Endothelial cell of hepatic sinusoid (primary cell): Measurements from ENCODE around the gene CEP112.

Experiments
- in situ Hi-C: cut with HindIII; loops from 2 replicates; pipeline ENCODE4 v1.10.0; 2017; ENCODE audit warnings: low sequenced_read_pairs

CEP112 gene

DNA sequence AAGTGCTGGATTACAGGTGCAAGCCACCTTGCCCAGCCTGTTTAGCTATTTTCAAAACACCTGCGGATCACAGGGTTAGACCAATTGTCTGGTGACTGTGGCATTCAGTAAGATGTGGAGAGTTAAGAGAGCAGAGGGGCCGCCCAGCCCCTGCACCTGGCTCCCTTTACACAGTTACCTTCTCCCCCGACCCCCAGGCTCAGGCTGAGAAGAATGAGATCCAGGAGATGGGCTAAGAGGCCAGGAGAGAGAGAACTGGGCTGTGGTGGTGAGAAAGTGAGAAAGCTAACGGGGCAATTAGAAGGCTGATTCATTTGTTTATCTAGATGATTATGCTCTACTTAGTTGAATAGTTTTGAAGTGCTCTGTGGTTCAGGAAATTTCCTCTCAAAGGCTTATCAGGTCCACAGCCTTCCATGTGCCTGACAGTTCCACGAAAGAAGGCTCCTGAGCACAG lies 562.7 kb downstream of the CEP112 start:
- in situ Hi-C loops, result no loop called here

GRCh38 chr17:65628644-65629036 lies 563.3 kb downstream of the CEP112 start:
- in situ Hi-C loops, result no loop called here

DNA sequence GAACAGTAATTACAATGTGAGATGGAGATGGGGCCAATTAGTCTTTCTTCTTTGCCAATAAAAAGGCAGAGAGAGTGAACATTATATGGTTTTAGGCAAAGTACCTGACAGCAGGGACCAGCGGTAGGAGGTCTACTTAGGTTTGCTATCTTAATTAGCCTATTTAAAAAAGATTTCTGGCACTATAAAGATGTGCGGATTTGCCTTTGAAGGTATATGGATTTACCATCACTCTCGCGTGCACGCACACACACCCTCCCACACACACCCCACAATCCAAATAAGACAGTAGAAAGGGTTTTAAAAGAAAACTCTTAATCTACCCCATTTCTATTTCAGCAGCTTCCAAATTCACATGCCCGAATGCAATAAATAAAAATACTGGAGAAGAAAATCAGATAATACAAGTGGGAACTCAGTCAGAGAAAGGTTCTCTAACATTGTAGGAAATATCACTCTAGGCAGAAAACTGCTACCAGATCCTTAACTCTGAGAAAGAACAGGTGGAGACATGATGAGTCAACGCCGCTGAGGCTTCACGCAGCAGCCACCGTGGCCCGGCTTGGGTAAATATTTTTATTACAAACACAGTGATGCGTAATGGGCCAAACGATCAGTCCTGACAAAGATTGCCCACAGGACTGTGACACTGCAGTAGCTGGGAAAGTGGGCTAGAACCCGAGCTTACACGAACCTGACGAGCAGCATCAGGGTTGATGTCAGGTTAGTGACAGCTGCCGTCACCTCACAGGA lies 563.9 kb downstream of the CEP112 start:
- in situ Hi-C loops, result no loop called here

DNA sequence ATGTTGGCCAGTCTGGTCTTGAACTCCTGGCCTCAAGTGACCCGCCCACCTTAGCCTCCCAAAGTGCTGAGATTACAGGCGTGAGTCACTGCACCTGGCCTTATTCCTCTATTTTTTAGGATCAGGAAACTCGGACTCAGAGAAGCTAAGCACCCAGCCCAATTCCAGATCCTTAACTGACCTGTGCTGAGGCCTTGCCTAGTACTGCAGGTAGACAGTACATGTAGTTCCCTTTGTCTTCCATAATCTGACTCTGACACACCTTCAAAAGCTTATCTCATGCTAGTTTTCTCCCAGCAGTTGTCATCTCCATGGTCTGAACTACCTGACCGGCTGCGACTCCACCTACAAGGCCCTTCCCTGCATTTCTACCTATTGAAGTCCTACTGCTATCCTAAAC lies 564.8 kb downstream of the CEP112 start:
- in situ Hi-C loops, result no loop called here

DNA sequence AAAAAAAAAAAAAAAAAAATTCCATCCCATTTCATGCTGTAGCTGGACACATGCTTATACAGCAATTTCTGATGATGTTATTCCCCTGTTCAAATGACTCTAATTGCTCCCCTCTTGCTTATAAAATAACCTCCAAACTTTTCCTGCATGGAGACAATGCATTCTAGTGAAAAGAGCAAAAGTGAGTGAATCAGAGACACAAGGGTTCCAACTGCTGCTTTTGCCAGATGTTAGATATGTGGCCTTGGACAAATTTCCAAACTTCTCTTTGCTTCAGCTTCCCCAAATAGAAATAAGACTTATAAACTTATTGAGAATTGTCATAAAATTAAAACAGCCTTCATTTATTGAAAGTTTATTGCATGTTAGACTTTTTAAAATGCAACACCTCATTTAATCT lies 565.5 kb downstream of the CEP112 start:
- in situ Hi-C loops, result no loop called here

DNA sequence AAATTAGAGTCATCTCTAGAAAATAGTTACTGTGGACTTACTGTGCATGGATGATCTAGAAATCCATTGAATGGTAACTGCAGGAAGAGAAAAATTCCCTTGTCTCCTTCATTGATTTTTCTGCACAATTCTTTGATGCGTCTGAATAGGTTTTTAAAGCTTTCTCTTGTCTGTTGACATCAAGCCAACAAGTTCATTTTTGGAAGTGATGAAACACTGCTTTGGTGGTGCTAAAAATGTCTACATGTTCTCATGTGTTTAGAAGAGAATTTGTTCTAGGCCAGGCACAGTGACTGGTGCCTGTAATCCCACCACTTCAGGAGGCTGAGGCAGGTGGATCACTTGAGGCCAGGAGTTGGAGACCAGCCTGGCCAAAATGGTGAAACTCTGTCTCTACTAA lies 573.4 kb downstream of the CEP112 start:
- in situ Hi-C loops, result no loop called here

GRCh38 chr17:65617496-65617895 lies 574.4 kb downstream of the CEP112 start:
- in situ Hi-C loops, result no loop called here

- in situ Hi-C loops, result no loop called here
Observed at GRCh38 chr17:65609749-65610148, 582.2 kb downstream of the CEP112 start.

DNA sequence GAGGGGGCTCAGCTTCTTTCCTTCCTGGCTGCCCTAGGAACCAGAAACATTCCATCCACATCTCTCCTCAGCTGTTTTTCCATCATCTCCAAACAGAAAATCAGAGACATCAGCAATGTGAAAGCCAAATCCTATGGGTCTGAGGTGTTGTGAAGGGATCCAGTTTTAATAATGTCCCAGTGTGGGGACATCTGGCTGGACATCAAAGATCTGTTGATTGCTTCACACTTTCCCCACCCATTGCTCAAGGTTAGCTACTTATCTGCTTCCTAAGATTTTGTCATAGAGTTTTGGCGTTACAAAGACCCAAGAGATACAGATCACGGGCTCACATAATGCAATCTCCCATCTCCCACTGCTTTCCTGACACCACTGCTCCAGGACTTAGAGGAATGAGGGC lies 582.6 kb downstream of the CEP112 start:
- in situ Hi-C loops, result no loop called here

GRCh38 chr17:65604070-65604469 lies 587.9 kb downstream of the CEP112 start:
- in situ Hi-C loops, result no loop called here

GRCh38 chr17:65601881-65602280 lies 590.1 kb downstream of the CEP112 start:
- in situ Hi-C loops, result no loop called here

DNA sequence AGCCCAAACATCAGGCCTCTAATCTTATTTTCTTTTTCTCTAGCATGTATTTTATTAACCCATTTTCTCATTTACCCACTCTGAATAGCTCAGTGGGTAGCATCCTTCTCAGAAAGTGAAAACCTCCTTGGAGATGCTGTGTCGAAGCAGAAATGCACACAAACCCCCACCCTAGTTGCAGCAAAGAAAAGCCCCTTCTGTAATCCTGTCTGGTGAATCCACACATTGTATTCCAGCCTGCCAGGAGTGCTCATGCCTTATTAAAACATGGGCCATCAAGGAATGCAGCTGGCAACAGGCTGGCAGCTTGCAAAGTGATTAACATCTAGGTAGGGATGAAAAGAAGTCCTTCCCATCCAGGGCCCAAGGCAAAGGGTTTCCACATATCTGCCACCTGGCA lies 590.8 kb downstream of the CEP112 start:
- in situ Hi-C loops, result no loop called here

DNA sequence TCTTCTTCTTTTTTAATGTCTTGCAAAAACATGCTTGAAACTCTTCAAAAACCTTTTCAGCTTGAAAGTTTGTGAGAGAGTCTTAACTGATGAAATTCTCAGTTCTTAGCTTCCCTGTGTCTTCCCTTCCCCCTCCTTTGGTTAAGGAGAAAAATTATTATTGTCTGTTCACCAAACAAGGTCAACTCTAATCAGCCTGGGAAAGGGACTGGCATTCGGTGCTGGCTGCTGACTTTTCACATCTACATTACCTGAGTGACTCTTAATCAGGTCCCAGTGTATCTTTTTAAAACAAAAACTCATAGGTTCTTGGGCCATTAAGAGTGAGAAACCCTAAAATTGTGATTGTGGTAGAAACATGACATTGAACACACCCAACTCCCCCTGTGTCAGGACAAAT lies 591.4 kb downstream of the CEP112 start:
- in situ Hi-C loops, result no loop called here

DNA sequence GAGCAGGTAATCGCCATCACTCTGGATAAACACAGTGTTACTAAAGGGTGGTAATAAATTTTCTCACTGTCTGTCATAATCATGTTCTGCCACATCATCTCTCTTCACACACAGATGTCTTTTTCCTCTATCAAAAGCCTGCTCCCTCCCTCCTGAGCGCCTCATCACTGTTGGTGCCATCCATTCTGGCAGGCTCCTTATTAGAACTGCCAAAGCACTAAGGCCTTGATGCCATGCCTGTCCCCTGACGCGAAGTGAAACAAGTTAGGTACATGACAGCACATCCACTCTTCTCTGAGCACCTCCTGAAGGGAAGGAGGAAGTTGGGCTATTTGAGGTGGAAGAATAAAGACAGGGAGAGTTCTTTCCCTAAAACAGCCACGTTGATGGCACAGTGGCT lies 592.3 kb downstream of the CEP112 start:
- in situ Hi-C loops, result loop anchor here (5.0 to 25.0 kb wide), 2 partner anchors 102 to 113 kb away; no protein-coding TSS in a partner anchor

- in situ Hi-C loops, result loop anchor here (5.0 to 25.0 kb wide), 2 partner anchors 101 to 114 kb away; no protein-coding TSS in a partner anchor
Observed at GRCh38 chr17:65598746-65599145, 593.2 kb downstream of the CEP112 start.

DNA sequence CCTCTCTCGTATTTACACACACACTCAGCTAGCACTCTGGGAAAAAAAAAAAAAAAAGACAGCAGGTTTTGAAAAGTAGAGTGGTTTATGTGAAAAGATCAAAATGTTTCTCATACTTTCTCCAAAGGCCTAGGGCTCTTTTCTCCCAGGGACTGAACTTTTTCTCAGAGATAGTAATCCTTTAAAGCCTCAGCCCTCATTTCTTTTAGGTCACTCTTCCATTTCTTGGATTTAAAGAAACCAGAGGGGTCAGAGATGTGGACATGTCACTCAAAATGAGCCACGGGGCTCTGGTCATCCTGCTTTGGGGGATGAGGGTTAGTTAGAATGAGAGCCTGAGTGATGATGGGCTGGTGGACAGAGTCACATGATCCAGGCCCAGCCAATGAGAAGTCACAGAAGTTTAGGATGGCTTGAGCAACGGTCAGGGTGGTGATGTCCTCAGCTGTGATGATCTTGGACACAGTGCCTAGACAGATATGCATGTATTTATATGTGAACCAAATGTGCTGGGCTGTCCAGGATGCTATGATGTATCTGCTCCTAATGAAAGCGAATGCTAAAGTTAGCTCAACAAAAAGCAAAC lies 596.8 kb downstream of the CEP112 start:
- in situ Hi-C loops, result loop anchor here (5.0 to 25.0 kb wide), 2 partner anchors 98 to 117 kb away; no protein-coding TSS in a partner anchor

- in situ Hi-C loops, result loop anchor here (5.0 to 25.0 kb wide), 2 partner anchors 47 to 118 kb away; no protein-coding TSS in a partner anchor
Observed at GRCh38 chr17:65593855-65594845, 597.8 kb downstream of the CEP112 start.

DNA sequence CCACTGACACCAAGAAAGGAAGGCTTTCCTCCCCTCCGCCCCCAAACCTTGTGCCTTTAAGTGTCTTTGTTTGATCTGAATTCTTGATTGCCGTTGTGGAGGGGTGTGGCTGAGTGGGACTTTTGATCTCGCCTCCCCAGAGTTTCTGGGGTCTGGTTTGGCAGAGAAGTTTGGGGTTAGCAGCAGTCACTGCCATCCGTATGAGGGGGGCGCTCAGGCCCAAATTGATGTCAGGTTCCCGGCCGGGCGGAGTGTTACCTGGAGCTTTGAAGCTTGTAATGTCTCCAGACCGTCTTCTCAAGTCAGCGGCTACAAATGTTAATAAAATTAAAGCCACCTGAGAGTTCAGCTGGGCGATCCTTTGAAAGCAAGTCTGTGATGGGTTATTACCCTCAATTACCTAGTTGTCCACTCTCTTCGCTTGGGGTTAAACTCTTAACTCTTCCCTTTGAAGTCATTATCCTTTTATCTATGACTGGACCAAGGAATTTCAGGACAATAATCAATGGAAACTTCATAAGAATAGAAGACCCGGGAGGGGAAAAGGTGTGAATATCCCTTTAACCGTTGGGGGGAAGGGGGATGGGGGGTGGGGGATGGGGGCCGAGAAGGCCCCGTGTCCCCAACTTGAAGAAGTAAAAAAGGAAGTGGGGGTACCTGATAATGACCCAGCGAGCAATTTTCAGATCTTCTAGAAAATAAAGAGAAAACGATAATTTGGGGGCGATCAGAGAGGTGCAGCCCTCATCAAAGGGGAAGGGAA lies 598.7 kb downstream of the CEP112 start:
- in situ Hi-C loops, result loop anchor here (5.0 to 25.0 kb wide), 2 partner anchors 46 to 119 kb away; no protein-coding TSS in a partner anchor

DNA sequence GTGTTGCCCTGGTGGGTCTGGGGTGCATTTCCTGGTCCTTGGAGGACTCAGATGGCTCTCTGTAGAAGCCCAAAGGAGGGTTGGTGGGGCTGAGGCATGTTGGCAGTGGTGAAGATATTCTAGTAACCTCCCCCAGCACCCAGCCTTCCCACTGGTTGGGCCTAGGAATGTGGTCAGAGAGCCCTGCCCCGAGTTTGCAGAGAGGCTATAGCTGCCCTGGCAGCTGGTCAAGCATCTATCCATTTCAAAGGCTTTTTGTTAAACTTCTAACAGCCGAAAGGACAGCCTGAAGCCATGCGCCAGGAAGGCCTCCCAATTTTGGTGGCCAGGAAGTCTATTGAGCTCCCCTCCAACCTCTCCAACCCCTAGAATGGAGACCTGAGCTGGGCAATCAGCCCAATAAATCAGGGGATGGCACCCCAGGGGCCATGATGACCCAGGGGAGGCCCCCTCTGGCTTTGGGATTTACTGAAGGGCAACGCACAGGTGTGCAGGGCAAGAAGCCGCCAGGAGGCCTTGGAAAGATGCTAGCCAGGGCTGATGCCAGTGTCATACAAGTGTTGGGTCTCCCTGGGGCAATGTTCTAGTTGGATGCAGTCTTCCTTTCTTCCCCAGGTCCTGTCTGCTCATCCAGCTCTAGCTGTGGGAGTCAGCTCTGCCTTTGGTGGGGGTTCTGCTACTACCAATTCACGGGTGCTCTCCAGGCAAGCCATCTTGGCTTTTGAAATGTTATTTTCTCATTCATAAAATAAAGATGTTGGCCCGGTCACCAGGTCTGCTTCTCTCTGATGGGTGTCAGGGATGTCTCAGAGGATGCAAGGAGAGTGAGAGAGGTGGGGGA lies 599.6 kb downstream of the CEP112 start:
- in situ Hi-C loops, result loop anchor here (5.0 to 25.0 kb wide), 2 partner anchors 45 to 120 kb away; no protein-coding TSS in a partner anchor
